GM21447 (cell line): ENCODE results near the gene MIEF2.

Experiments
- ATAC-seq: cut with Tn5 transposase; IDR thresholded peaks from one replicate; pipeline ENCODE4 v1.9.1; 2021; ENCODE audit not compliant: unreplicated experiment

Gene MIEF2

DNA sequence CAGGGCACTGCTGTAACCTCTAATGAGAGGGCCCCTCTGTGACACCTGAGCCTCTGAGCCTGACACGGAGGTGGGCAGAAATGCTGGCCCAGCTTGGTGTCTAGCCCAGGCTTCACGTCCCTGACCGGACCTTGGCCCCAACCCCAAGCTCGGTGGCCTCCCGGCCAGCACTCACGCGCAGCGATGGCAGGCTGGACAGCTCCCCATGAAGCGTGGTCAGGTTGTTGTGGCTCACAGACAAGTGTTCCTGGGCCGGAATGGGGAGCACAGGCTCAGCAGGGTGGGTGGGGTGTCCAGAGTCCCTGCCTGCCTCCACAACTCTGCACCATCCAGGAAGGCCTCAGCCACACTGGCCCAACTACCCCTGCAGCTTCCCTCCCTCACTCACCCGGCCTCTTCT is 4.1 kb upstream of the MIEF2 start:
- no peak for ATAC-seq

- no peak for ATAC-seq
Observed at GRCh38 chr17:18256776-18257175, 3.7 kb upstream of the MIEF2 start.

GRCh38 chr17:18257268-18257981 is 3.0 kb upstream of the MIEF2 start:
- no peak for ATAC-seq

DNA sequence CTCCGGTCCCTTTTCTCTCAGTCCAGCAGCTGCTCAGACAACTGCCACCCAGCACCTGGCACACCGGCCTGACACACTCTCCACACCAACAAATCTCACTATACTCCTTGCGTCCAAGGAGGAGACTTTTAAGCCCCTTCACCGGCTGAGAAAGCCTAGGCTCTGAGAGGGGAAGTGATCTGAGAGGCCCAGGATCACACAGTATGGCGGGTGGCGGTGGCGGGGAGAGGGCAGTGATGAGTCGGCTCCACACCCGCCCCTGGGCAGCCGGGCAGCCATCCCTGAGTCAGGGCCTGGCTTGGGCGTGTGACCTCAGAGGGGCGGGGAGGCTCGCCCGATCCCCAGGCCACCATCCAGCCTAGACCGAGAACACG is 2.5 kb upstream of the MIEF2 start:
- ATAC-seq: no peak

DNA sequence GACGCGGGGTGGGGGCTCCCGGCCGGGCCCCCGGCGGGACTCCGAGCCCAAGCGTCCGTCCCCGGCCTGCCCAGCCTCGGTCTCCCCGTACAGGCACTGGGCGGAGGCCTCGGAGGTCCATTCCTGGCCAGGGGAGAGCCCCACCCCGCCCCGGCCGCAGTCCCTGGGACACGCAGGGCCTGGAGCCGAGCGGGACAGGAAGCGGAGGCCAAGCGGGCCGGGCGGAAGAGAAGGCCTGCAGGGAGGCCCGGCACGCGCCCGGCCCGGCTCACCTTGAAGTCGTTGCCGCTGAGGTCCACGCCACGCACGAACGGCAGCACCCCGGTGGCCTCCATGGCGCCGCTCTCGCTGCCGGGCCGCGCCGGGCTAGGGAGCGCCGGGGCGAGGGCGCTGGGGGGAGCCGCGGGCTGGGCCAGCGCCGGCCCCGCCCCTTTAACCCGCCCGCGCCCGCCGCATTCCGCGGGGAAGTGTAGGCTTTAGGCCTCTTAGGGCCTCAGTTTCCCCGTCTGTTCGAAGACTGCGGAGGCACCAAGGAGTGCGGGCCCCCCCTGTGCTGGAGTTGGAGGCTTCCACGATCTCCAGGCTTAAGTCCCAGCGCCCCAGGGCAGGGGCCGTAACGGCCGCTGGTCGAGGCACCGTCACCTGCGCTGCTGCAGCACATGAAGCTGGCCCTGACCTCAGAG is 2.0 kb upstream of the MIEF2 start, which contains the start of gene FLII:
FLII (minus strand) TSS at position 383 of the 683 bp plus-strand sequence; CDS start at position 335, 48 bp downstream.
- no peak for ATAC-seq

DNA sequence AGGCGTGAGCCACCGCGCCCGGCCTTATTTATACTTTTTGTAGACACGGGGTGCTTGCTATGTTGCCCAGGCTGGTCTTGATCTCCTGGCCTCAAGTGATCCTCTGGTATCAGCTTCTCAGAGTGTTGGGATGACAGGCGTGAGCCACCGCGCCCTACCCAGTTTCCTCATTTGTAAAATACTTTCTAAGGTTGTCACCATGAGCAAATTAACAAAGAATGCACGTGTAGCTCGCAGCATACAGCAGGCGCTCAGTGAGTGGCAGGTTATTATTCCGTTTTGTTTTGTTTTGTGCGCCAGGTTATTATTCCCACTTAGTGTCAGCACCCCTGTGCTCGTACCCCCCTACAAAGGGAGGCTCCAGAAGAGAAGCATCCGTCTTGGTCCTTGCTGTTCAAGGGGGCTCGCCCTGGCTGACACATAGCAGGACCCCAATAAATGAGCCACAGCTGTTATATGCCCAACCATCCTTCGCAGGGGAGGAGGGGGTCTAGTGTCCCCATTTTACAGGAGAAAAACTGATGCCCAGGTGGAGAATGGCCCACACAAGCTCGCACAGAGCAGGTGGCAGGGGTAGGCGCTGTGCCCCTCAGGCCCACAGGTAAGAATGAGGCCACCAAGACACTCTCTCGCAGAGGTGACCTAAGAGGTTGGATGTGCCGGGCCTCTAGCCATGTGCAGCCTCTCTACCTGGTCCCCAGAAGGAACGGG is 686 bp upstream of the MIEF2 start:
- ATAC-seq: peak; percentile 4

DNA sequence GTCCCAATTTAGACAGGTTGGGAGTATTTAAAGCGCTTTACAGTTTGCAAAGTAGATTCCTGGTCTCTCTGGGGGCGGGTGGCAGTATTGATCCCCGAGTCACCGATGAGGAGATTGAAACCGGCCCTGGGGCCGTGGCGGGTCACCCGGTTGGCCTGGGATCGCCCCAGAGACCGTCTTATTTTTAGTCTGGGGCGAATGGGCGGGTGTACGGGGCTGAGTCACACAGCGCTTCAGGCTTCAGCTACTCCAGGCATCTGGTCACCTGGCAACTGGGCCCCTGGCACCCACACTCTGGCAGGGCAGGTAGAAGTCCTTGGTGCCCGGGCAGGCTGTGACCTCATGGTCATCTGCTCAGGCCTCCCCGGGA is 669 bp downstream of the MIEF2 start:
- ATAC-seq: peak; percentile 9

DNA sequence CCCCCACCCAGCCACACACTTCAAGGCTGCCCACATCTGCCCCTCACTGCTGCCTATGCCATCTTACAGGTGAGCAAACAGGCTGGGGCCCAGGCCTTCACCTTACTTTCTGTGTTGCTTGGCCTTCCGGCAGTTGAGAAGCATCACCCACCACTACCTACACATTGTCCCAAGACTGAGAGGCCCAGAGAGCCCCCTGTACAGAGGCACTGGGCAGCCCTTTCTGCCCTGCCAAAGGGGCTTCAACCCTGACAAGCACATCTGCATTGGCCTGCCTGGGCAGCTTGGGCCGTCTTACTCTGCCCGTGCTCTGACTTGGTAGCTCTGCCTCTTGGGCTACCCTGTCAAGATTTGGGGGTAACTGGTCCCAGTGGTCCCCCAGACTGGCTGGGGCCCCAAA is 1.2 kb downstream of the MIEF2 start:
- no peak for ATAC-seq

DNA sequence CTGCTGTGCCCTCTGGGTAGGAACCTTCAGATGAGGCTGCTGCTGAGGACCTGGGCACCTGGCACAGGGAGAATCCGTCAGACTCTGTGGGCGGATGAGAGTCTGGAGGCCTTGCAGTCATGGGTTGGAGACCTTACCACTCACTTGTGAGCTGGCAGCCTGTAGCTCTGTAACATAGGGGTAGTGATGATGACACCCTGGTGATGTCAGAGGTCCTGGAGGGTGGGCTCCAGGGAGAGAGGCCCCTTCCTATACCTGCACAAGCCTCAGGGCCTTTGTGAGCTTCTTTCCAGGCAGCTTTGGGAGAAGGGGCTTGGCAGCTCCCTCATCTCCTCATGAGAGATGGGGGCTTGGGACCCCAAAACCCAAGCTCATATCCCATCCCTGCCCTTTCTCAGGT is 1.6 kb downstream of the MIEF2 start:
- no peak for ATAC-seq

DNA sequence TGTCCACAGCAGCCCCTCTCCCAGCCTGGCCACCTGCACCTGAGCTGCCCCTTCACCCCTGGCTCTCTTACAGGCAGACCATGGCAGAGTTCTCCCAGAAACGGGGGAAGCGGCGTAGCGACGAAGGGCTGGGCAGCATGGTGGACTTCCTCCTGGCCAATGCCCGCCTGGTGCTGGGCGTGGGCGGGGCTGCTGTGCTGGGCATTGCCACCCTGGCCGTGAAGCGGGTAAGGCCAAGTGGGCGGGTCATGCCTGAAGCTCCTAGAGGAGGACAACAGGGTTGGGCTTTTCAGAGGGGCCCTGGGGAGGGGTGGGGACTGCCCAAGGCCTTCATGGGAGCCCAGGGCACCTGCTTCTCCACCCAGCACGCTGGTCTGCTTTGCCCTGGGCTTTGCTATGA is 2.2 kb downstream of the MIEF2 start:
- ATAC-seq: no peak

- ATAC-seq: no peak
Observed at GRCh38 chr17:18263885-18264682, 3.6 kb downstream of the MIEF2 start.

GRCh38 chr17:18267366-18267765 is 6.9 kb downstream of the MIEF2 start:
- no peak for ATAC-seq

GRCh38 chr17:18267927-18268711 is 7.7 kb downstream of the MIEF2 start:
- no peak for ATAC-seq

GRCh38 chr17:18270046-18270931 is 9.8 kb downstream of the MIEF2 start:
- no peak for ATAC-seq

DNA sequence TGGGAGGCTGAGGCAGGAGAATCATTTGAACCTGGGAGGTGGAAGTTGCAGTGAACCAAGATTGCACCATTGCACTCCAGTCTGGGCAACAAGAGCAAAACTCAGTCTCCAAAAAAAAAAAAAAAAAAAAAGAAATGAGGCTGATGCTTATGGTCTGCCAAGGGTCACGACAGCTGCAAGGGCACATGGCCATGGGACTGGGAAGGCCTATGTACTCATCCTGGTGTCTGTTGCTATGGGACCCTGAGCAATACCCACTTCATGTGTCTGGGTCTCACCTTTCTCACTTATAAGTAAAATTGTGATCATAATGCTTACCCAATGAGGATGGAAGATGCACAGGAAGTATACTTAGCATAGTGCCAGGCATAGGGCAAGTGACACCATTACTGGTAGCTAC is 16.6 kb downstream of the MIEF2 start:
- no peak for ATAC-seq

GRCh38 chr17:18278867-18279266 is 18.4 kb downstream of the MIEF2 start:
- ATAC-seq: no peak

DNA sequence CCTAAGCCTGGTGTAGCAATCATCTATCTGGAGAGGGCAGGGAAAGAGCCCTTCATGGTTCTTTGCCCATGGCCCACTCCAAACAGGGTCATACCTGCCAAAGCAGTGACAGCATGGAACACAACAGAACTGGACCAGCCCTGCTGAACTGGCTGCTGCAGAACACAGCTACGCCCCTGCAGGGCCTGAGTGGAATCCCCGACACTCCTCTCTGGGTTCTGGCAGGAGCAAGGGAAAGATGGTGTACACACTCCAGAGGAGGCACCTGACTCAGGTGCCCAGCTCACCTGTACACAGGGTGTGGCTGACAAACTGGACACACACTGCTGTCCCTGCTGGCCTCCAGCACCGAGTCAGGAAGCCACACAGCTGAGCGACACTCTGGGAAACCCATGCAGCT is 19.8 kb downstream of the MIEF2 start:
- ATAC-seq: no peak

GRCh38 chr17:18280766-18281371 is 20.4 kb downstream of the MIEF2 start:
- ATAC-seq: no peak

DNA sequence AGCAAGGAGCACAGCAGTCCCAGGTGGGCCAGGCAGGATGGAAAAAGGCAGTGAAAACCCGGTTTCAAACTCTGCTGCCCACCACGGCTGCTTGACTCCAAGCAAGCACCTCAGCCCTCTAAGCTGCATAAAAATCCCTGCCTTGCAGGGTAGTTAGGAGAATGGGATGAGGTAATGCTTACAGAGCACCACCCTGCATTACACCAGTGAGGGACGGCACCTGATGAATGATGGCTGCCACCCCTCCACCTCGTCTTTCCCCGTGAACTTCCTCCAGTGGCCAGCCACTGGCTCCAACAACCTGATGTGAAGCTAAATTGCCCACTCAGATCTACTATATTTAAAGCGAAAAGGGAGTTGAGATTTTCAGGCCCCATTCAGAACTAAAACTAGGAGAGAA is 21.3 kb downstream of the MIEF2 start:
- ATAC-seq: no peak
